Measurements from ENCODE around the gene HIVEP3. TPM values are rescaled to one million over a fixed set of nuclear protein-coding genes. Genes with fewer than 3 reads are reported as not detected.

HIVEP3 gene
- total RNA-seq, 1 donor = 1.8 TPM

- Histone ChIP-seq H3K4me3 (ENCODE audit: insufficient read depth, low read length) (no peak overlapping the region), H3K79me2 (ENCODE audit: insufficient read depth, low read length) (no peaks in the 10 kb centered on the region), H2AFZ (ENCODE audit: low read length) (no peak overlapping the region), H3K9me3 (ENCODE audit: low read depth, low read length) (no peaks in the 10 kb centered on the region), H3K27ac (ENCODE audit: low read depth, low read length) (no peak overlapping the region), H3K36me3 (ENCODE audit: insufficient read depth, low read length) (peaks cover 10% of the 10 kb centered on the region), H3K27me3 (ENCODE audit: insufficient read depth, low read length) (no peaks in the 10 kb centered on the region), H4K20me1 (ENCODE audit: insufficient read depth, low read length) (no peaks in the 10 kb centered on the region), H3K4me2 (ENCODE audit: insufficient read depth, low read length) (no peak overlapping the region), H3K4me1 (ENCODE audit: insufficient read depth, low read length) (peaks cover 11% of the 10 kb centered on the region)
- no peak for TF ChIP-seq CTCF (IDR thresholded peaks at IDR 0.05; ENCODE audit: extremely low read depth, low read depth, low read length)
- DNase-seq (ENCODE audit: insufficient read length, low spot score, missing footprints) = no peak
Measured at GRCh38 chr1:41581216-41582003, 337.3 kb downstream of the HIVEP3 start.

GRCh38 chr1:41580520-41581172 lies 338.1 kb downstream of the HIVEP3 start:
- no peak overlapping the region for H3K27ac ChIP-seq (ENCODE audit: low read depth, low read length)
- H3K4me1 ChIP-seq (ENCODE audit: insufficient read depth, low read length) = peaks cover 13% of the 10 kb centered on the region
- no peaks in the 10 kb centered on the region for H3K27me3 ChIP-seq (ENCODE audit: insufficient read depth, low read length)
- no peak overlapping the region for H2AFZ ChIP-seq (ENCODE audit: low read length)
- DNase-seq (ENCODE audit: insufficient read length, low spot score, missing footprints) = no peak
- H3K36me3 ChIP-seq (ENCODE audit: insufficient read depth, low read length) = peaks cover 10% of the 10 kb centered on the region
- no peaks in the 10 kb centered on the region for H3K79me2 ChIP-seq (ENCODE audit: insufficient read depth, low read length)
- no peak for TF ChIP-seq CTCF (IDR thresholded peaks at IDR 0.05; ENCODE audit: extremely low read depth, low read depth, low read length)
- H3K4me2 ChIP-seq (ENCODE audit: insufficient read depth, low read length) = no peak overlapping the region
- H4K20me1 ChIP-seq (ENCODE audit: insufficient read depth, low read length) = no peaks in the 10 kb centered on the region
- no peak overlapping the region for H3K4me3 ChIP-seq (ENCODE audit: insufficient read depth, low read length)
- H3K9me3 ChIP-seq (ENCODE audit: low read depth, low read length) = no peaks in the 10 kb centered on the region

GRCh38 chr1:41580021-41580420 lies 338.7 kb downstream of the HIVEP3 start:
- peaks cover 13% of the 10 kb centered on the region for H3K4me1 ChIP-seq (ENCODE audit: insufficient read depth, low read length)
- H3K27ac ChIP-seq (ENCODE audit: low read depth, low read length) = no peak overlapping the region
- H3K9me3 ChIP-seq (ENCODE audit: low read depth, low read length) = no peaks in the 10 kb centered on the region
- peaks cover 10% of the 10 kb centered on the region for H3K36me3 ChIP-seq (ENCODE audit: insufficient read depth, low read length)
- no peaks in the 10 kb centered on the region for H3K27me3 ChIP-seq (ENCODE audit: insufficient read depth, low read length)
- H3K4me2 ChIP-seq (ENCODE audit: insufficient read depth, low read length) = no peak overlapping the region
- H3K79me2 ChIP-seq (ENCODE audit: insufficient read depth, low read length) = no peaks in the 10 kb centered on the region
- TF ChIP-seq CTCF (IDR thresholded peaks at IDR 0.05; ENCODE audit: extremely low read depth, low read depth, low read length) = no peak
- H3K4me3 ChIP-seq (ENCODE audit: insufficient read depth, low read length) = no peak overlapping the region
- DNase-seq (ENCODE audit: insufficient read length, low spot score, missing footprints) = no peak
- no peak overlapping the region for H2AFZ ChIP-seq (ENCODE audit: low read length)
- no peaks in the 10 kb centered on the region for H4K20me1 ChIP-seq (ENCODE audit: insufficient read depth, low read length)

GRCh38 chr1:41578712-41579335 lies 339.9 kb downstream of the HIVEP3 start:
- peak; percentile 95 for DNase-seq (ENCODE audit: insufficient read length, low spot score, missing footprints)
- Histone ChIP-seq H3K36me3 (ENCODE audit: insufficient read depth, low read length) (peaks cover 6% of the 10 kb centered on the region), H3K4me3 (ENCODE audit: insufficient read depth, low read length) (no peak overlapping the region), H3K27me3 (ENCODE audit: insufficient read depth, low read length) (no peaks in the 10 kb centered on the region), H4K20me1 (ENCODE audit: insufficient read depth, low read length) (no peaks in the 10 kb centered on the region), H3K4me2 (ENCODE audit: insufficient read depth, low read length) (no peak overlapping the region), H3K27ac (ENCODE audit: low read depth, low read length) (no peak overlapping the region), H3K4me1 (ENCODE audit: insufficient read depth, low read length) (peaks cover 15% of the 10 kb centered on the region), H2AFZ (ENCODE audit: low read length) (no peak overlapping the region), H3K79me2 (ENCODE audit: insufficient read depth, low read length) (no peaks in the 10 kb centered on the region), H3K9me3 (ENCODE audit: low read depth, low read length) (no peaks in the 10 kb centered on the region)
- peak; percentile 49 for TF ChIP-seq CTCF (IDR thresholded peaks at IDR 0.05; ENCODE audit: extremely low read depth, low read depth, low read length)

All from osteoblast (primary cell).